GM21390 (cell line): Measurements from ENCODE around the gene UST.
"Not testable (repeated sequence)": the region's sequence is repeated elsewhere in the genome, so short reads cannot be mapped to it uniquely, and the experiment has no call there.

Source experiments
- ATAC-seq: cut with Tn5 transposase; IDR thresholded peaks from one replicate; pipeline ENCODE4 v1.9.1; 2021; ENCODE audit not compliant: unreplicated experiment

The UST gene

DNA sequence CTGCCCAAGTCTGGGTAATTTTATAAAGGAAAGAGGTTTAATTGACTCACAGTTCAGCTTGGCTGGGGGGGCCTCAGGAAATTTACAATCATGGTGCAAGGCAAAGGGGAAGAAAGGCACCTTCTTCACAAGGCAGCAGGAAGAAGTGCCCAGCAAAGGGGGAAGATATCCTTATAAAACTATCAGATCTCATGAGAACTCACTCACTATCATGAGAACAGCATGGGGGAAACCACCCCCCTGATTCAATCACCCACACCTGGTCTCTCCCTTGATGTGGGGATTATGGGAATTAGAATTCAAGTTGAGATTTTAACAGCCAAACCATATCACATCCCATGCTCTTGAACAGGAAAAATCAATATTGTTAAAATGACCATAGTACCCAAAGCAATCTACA, 355.5 kb downstream of the UST start:
- no peak for ATAC-seq

DNA sequence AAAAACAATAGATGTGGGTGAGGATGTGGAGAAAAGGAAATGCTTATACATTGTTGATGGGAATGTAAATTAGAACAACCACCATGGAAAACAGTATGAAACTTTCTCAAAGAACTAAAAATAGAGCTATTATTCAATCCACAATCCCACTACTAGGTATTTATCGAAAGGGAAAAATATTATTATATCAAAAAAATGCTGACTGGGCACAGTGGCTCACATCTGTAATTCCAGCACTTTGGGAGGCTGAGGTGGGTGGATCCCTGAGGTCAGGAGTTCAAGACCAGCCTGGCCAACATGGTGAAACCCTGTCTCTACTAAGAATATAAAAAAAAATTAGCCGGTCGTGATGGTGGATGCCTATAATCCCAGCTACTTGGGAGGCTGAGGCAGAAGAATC, 357.1 kb downstream of the UST start:
- not testable (repeated sequence) for ATAC-seq

DNA sequence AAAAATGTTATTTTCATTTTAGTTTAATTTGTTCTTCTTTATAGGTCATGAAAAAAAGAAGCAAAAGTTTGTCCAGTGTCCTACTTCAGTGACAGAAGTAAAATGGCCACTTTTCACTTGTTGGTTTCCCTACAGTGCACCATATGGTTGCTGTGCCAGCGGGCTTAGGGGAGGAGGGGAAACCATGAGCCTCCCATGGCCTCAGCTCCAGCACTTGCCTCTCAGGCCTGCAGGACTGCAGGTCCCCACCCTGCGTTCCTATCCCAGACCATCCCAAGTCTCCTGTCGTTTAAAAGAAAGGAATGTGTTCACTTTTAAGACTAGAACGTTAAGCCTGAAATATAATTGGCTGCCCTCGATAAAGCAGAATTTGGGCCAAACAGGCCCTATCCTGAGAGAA, 360.7 kb downstream of the UST start:
- ATAC-seq, result no peak

GRCh38 chr6:149108038-149108748, 361.4 kb downstream of the UST start:
- ATAC-seq, result no peak

GRCh38 chr6:149108749-149109100, 361.9 kb downstream of the UST start:
- no peak for ATAC-seq

DNA sequence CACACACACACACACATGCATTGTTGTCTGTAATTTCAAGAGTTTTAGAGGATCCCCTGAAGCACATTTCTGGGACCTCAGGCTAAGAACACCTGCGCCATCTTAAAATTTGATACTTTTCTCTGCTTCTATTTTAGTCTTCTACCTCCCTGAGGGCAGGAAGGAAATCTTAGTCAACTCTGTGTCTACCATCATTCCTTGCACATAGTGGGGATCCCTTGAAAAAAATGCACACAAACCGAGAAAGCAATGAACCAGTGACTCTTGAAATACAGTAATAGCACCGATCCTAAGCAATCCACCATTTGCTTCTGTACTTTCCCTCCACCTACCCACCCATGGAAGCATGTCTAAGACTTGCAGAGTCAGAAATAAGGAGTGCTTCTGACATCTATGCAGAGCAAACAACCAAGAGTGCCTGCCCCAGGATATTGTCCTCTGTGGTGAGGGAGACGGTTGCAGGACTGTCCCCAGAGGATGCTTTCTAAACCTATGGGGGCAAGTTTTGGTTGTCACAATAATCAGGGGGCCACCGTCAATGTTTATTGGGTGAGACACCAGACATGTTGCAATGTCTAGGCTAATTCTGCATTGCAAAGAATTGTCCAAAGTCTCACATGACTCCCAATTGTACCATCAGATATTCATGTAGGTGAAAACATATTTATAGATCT, 362.7 kb downstream of the UST start:
- ATAC-seq, result no peak

- peak; percentile 33 for ATAC-seq
Measured at GRCh38 chr6:149111556-149112115, 364.8 kb downstream of the UST start.

GRCh38 chr6:149112976-149113375, 366.1 kb downstream of the UST start:
- peak; percentile 59 for ATAC-seq

GRCh38 chr6:149114167-149114566, 367.3 kb downstream of the UST start:
- ATAC-seq, result no peak

- ATAC-seq, result no peak
Measured at GRCh38 chr6:149118737-149119653, 372.2 kb downstream of the UST start.

- ATAC-seq, result no peak
Measured at GRCh38 chr6:149122850-149123821, 376.3 kb downstream of the UST start.

- ATAC-seq, result no peak
Measured at GRCh38 chr6:149125309-149125708, 378.5 kb downstream of the UST start.
